SU-DHL-6 (cell line): ENCODE results near the gene SLC6A3.

ENCODE experiments used
- CTCF ChIP-seq: fragments of 200-600 bp; sonication (generic); IDR thresholded peaks from one replicate; pipeline ENCODE4 v1.5.1; 2017; ENCODE audit warnings: antibody characterized with exemption, mild to moderate bottlenecking, low read length, moderate library complexity; ENCODE audit not compliant: insufficient read depth, poor library complexity, severe bottlenecking
- EZH2phosphoT487 ChIP-seq: fragments of 200-600 bp; sonication (generic), shearing (Covaris generic); conservative IDR thresholded peaks from 2 replicates; pipeline ENCODE4 v1.6.1; 2018; ENCODE audit warnings: mild to moderate bottlenecking, antibody characterized with exemption, low read length, moderate library complexity, mixed read lengths

GRCh38 chr5:1429066-1429465, 16.2 kb downstream of the SLC6A3 start:
- no peak for TF ChIP-seq CTCF
- TF ChIP-seq EZH2phosphoT487: no peak
